ENCODE data around the gene NOX1.

The NOX1 gene

GRCh38 chrX:100874325-100874724, at the start of gene NOX1:
TSS of gene NOX1 (minus strand) at chrX:100874359. CDS start at chrX:100874139, 220 bp downstream.
- DNase-seq (ENCODE audit: low read depth in 2 of 2) = no peak

GRCh38 chrX:100915562-100915961, 41.4 kb upstream of the NOX1 start:
- no peak for DNase-seq (ENCODE audit: low read depth in 2 of 2)

GRCh38 chrX:100913111-100913510, 39.0 kb upstream of the NOX1 start:
- DNase-seq (ENCODE audit: low read depth in 2 of 2) = no peak

- no peak for DNase-seq (ENCODE audit: low read depth in 2 of 2)
Measured at GRCh38 chrX:100911731-100912130, 37.6 kb upstream of the NOX1 start.

GRCh38 chrX:100905620-100906019, 31.5 kb upstream of the NOX1 start:
- no peak for DNase-seq (ENCODE audit: low read depth in 2 of 2)

- no peak for DNase-seq (ENCODE audit: low read depth in 2 of 2)
Measured at GRCh38 chrX:100904433-100904832, 30.3 kb upstream of the NOX1 start.

- DNase-seq (ENCODE audit: low read depth in 2 of 2) = peak in 1 of 2 donors; percentile 1
Measured at GRCh38 chrX:100895365-100896075, 21.4 kb upstream of the NOX1 start.

- no peak for DNase-seq (ENCODE audit: low read depth in 2 of 2)
Measured at GRCh38 chrX:100883654-100884053, 9.5 kb upstream of the NOX1 start.

- DNase-seq (ENCODE audit: low read depth in 2 of 2) = no peak
Measured at GRCh38 chrX:100880368-100880767, 6.2 kb upstream of the NOX1 start.

GRCh38 chrX:100871594-100872560, 2.3 kb downstream of the NOX1 start:
- no peak for DNase-seq (ENCODE audit: low read depth in 2 of 2)

- DNase-seq (ENCODE audit: low read depth in 2 of 2) = no peak
Measured at GRCh38 chrX:100870527-100870926, 3.6 kb downstream of the NOX1 start.

GRCh38 chrX:100868273-100868672, 5.9 kb downstream of the NOX1 start:
- DNase-seq (ENCODE audit: low read depth in 2 of 2) = no peak

GRCh38 chrX:100864657-100865391, 9.3 kb downstream of the NOX1 start:
- DNase-seq (ENCODE audit: low read depth in 2 of 2) = no peak

- no peak for DNase-seq (ENCODE audit: low read depth in 2 of 2)
Measured at GRCh38 chrX:100863326-100863864, 10.8 kb downstream of the NOX1 start.

- no peak for DNase-seq (ENCODE audit: low read depth in 2 of 2)
Measured at GRCh38 chrX:100852810-100853209, 21.3 kb downstream of the NOX1 start.

- DNase-seq (ENCODE audit: low read depth in 2 of 2) = no peak
Measured at GRCh38 chrX:100850317-100850716, 23.8 kb downstream of the NOX1 start.

- no peak for DNase-seq (ENCODE audit: low read depth in 2 of 2)
Measured at GRCh38 chrX:100831219-100831946, 42.8 kb downstream of the NOX1 start.

- DNase-seq (ENCODE audit: low read depth in 2 of 2) = no peak
Measured at GRCh38 chrX:100830547-100830946, 43.6 kb downstream of the NOX1 start.

- DNase-seq (ENCODE audit: low read depth in 2 of 2) = no peak
Measured at GRCh38 chrX:100830143-100830542, 44.0 kb downstream of the NOX1 start.

- DNase-seq (ENCODE audit: low read depth in 2 of 2) = peak in 1 of 2 donors; percentile 5
Measured at GRCh38 chrX:100829730-100830129, 44.4 kb downstream of the NOX1 start.

All from stimulated activated CD4-positive, alpha-beta T cell treated with anti-CD3 and anti-CD28 coated beads, Interleukin-1b, Interleukin-23, amount 100 ng/mL, for 4 hours (primary cell).